ENCODE measurements around the gene HMGB3.

DNA sequence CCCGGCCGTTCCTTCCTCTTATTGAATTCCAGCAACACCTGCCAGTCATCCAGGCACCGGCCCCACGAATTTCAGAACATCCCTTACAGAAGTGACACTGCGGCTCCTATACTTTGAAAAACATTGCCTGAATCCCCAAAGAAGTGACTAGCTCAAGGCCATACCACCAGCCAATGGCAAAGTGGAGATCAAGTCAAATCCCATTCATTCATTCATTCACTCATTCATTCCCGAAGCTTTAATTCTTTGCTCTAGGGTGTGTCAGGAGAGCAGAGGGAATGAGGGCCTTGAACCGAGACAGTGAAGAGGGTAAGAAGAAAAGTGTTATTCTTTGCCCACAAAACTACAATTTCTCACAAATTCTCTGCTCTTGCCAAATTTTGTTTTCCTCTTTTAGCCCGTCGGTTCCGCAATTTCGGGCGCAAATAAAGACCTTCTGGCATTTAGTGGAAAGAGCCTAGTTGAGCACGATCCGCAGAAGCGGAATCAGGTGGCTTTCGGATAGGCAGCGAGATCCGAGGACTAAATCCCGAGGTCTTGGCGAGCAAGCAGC, 824 bp upstream of the HMGB3 start:
- TF ChIP-seq CTCF (conservative IDR thresholded peaks at IDR 0.05) (no peak), ZFX (IDR thresholded peaks at IDR 0.05) (no peak)
